ENCODE results near the gene ASB10.

GRCh38 chr7:151186640-151187408, at the start of gene ASB10:
- TF ChIP-seq CTCF (IDR thresholded peaks at IDR 0.05; ENCODE audit: borderline replicate concordance, extremely low read depth, low read length, poor library complexity, severe bottlenecking) = no peak
- TF ChIP-seq EZH2 (IDR thresholded peaks at IDR 0.05; ENCODE audit: borderline replicate concordance, low read depth, low read length, severe bottlenecking) = no peak

Data from DND-41 (cell line).